Psoas muscle (tissue), 8 donors: ENCODE measurements around the gene KCNAB1. TPM values are rescaled to one million over a fixed set of nuclear protein-coding genes. Genes with fewer than 3 reads are reported as not detected.

Source experiments
- ATAC-seq, 4 donors: fragments of 200-7000 bp; cut with Tn5 transposase; one replicate each; pipeline ENCODE4 v1.9.1; 2020; ENCODE audit warnings: moderate library complexity in 3 of 4, mild to moderate bottlenecking in 2 of 4
- DNase-seq, 2 donors: peaks; one replicate each; pipeline ENCODE4 v3.0.0-alpha.2; 2020
- H3K27ac ChIP-seq: fragments of 200-600 bp; one replicate; pipeline ENCODE4 v1.8.0; 2022
- H3K27me3 ChIP-seq, 3 donors: fragments of 200-600 bp in 1 of 3; one replicate each; pipeline versions ENCODE4 v1.6.1 to v1.8.0; 2013 to 2022; ENCODE audit warnings: low read length in 2 of 3, mild to moderate bottlenecking in 2 of 3, moderate library complexity in 1 of 3; ENCODE audit not compliant: insufficient read depth in 3 of 3
- H3K36me3 ChIP-seq, 2 donors: fragments of 200-600 bp in 1 of 2; one replicate each; pipeline versions ENCODE4 v1.6.1 to v1.8.0; 2013 to 2022; ENCODE audit warnings: low read depth in 1 of 2, mild to moderate bottlenecking in 1 of 2, moderate library complexity in 1 of 2; ENCODE audit not compliant: insufficient read depth in 1 of 2
- H3K4me1 ChIP-seq: fragments of 200-600 bp; one replicate; pipeline ENCODE4 v1.8.0; 2022
- H3K4me3 ChIP-seq: fragments of 200-600 bp; one replicate; pipeline ENCODE4 v1.8.0; 2022; ENCODE audit warnings: mild to moderate bottlenecking
- H3K9me3 ChIP-seq: fragments of 200-600 bp; one replicate; pipeline ENCODE4 v1.8.0; 2022
- WGBS, 3 donors: extraction: QIAGEN DNeasy Blood & Tissue Kit; methylation state at CpG; one replicate each; pipeline versions ENCODE4 v1.1.6 to v1.1.7; 2013; 5-methylcytosine and 5-hydroxymethylcytosine counted together
- intact Hi-C, 2 donors: fragments of 100-400 bp; cut with DNase I; formaldehyde crosslinking; loops; one replicate each; pipeline versions ENCODE4 v1.11.0 to v1.14.2; 2022
- polyA plus RNA-seq, 3 donors: library from polyadenylated mRNA; stranded (reverse); fragments of 200-250 nt; gene quantifications; one replicate each; pipeline ENCODE4 v1.2.3, GENCODE V29; 2013
- total RNA-seq, 4 donors: library from RNA; stranded (reverse); fragmentation: NEBNext Ultra II Directional in 2 of 4; extraction: Animal tissue kit (Norgen Biotek cat#: 25700) in 2 of 4; gene quantifications; one replicate each; pipeline versions ENCODE4 v1.2.1 to v1.2.4, GENCODE V29; 2021 to 2023
- TF ChIP-seq, protein P1 (sequence below): fragments of 200-600 bp; IDR thresholded peaks from one replicate; pipeline ENCODE4 v1.8.0; 2022; ENCODE audit warnings: antibody characterized with exemption
- donor health status: healthy with polysubstance abuse.
- donor health status: DM: no; HTN: no; CAD: no; lungs with moderate emphysema.
- donor health status: Bipolar disorder and iron deficiency.
- donor health status: healthy.
- donor health status: DM: yes; HTN: yes; CAD: no.
- donor health status: DM: no; HTN: no; CAD: no.
- donor health status: DM: no; HTN: no; CAD: no.
- donor health status: DM: yes; HTN: yes; CAD: no.

KCNAB1 gene
- total and polyA plus RNA-seq, 7 donors: 0.66 to 3.1 (median 0.91) TPM

GRCh38 chr3:156317462-156318074 is 197.2 kb downstream of the KCNAB1 start:
- Histone ChIP-seq H3K9me3 (no peaks in the 10 kb centered on the region), H3K4me3 (no peak overlapping the region), H3K36me3 (no peaks in the 10 kb centered on the region), H3K4me1 (no peaks in the 10 kb centered on the region), H3K27ac (no peak overlapping the region), H3K27me3 (no peaks in the 10 kb centered on the region)
- DNase-seq: no peak
- no peak for ATAC-seq
- 67 to 75% (median 68%) methylated on average over 4 of the region's 4 CpGs for WGBS, 3 donors
- intact Hi-C loops: no loop called here
- TF ChIP-seq, protein P1, sequence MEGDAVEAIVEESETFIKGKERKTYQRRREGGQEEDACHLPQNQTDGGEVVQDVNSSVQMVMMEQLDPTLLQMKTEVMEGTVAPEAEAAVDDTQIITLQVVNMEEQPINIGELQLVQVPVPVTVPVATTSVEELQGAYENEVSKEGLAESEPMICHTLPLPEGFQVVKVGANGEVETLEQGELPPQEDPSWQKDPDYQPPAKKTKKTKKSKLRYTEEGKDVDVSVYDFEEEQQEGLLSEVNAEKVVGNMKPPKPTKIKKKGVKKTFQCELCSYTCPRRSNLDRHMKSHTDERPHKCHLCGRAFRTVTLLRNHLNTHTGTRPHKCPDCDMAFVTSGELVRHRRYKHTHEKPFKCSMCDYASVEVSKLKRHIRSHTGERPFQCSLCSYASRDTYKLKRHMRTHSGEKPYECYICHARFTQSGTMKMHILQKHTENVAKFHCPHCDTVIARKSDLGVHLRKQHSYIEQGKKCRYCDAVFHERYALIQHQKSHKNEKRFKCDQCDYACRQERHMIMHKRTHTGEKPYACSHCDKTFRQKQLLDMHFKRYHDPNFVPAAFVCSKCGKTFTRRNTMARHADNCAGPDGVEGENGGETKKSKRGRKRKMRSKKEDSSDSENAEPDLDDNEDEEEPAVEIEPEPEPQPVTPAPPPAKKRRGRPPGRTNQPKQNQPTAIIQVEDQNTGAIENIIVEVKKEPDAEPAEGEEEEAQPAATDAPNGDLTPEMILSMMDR: no peak

DNA sequence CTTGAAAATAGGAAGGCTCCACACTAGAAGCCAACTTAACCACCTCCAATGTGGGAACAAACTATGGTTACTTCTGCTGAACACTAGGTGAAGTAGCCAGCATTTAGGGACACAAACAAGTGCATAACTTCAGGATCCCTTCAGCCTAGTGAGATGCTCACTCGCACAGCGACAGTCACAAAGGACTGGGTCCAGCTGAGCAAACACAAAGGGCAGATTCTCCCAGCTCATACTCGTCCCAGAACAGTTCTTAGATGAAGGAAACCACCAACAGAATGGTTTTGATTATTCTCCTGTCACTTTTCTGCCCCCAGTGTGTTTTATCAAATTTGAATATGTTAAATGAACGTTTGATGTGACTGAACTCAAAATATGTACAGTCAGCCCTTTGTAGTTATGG is 201.6 kb downstream of the KCNAB1 start:
- Histone ChIP-seq H3K27ac (no peak overlapping the region), H3K36me3 (no peaks in the 10 kb centered on the region), H3K9me3 (no peaks in the 10 kb centered on the region), H3K4me1 (no peaks in the 10 kb centered on the region), H3K27me3 (no peaks in the 10 kb centered on the region), H3K4me3 (no peak overlapping the region)
- DNase-seq (no peak), ATAC-seq (no peak)
- intact Hi-C loops: no loop called here
- TF ChIP-seq, protein P1: no peak
- 71 to 77% (median 72%) methylated on average over 4 of the region's 4 CpGs for WGBS, 3 donors

DNA sequence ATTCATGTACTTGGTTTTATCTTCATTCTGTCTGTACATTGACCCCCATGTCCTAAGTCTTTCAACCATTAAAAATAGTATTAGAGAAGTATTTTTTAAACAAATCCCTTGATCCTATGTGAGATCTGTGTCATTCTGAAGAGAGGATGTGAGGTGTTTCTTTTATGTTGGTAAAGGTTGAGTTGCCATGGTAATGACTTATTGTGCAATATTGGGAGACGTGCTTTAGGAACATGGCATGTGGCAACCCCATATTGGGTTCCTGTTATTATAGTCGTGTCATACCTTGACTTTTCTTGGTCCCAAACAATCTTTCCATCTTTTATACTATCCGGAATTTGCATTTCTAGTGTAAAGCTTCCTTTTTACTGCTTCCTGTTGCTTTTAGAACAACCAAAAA is 203.1 kb downstream of the KCNAB1 start:
- ATAC-seq: no peak
- Histone ChIP-seq H3K4me3 (no peak overlapping the region), H3K27ac (no peak overlapping the region), H3K36me3 (no peaks in the 10 kb centered on the region), H3K9me3 (no peaks in the 10 kb centered on the region), H3K4me1 (no peaks in the 10 kb centered on the region), H3K27me3 (no peaks in the 10 kb centered on the region)
- intact Hi-C loops: no loop called here
- 71 to 74% (median 72%) methylated on average over 3 of the region's 3 CpGs for WGBS, 3 donors
- TF ChIP-seq, protein P1: no peak
- no peak for DNase-seq

- TF ChIP-seq, protein P1: no peak
- Histone ChIP-seq H3K4me1 (no peaks in the 10 kb centered on the region), H3K9me3 (no peaks in the 10 kb centered on the region), H3K36me3 (no peaks in the 10 kb centered on the region), H3K27me3 (no peaks in the 10 kb centered on the region), H3K4me3 (no peak overlapping the region), H3K27ac (no peak overlapping the region)
- WGBS, 3 donors: 78 to 83% (median 79%) methylated on average over 2 of the region's 2 CpGs
- no peak for ATAC-seq
- intact Hi-C loops: no loop called here
- DNase-seq: no peak
Observed at GRCh38 chr3:156330415-156330814, 210.0 kb downstream of the KCNAB1 start.

- Histone ChIP-seq H3K4me3 (no peak overlapping the region), H3K27me3 (peaks cover 0 to 3% (median 0%) of the 10 kb centered on the region in 3 donors), H3K27ac (no peak overlapping the region), H3K36me3 (no peaks in the 10 kb centered on the region), H3K9me3 (no peaks in the 10 kb centered on the region), H3K4me1 (no peaks in the 10 kb centered on the region)
- 29 to 34% (median 30%) methylated on average over 3 of the region's 3 CpGs for WGBS, 3 donors
- DNase-seq: no peak
- ATAC-seq: no peak
- intact Hi-C loops: no loop called here
- TF ChIP-seq, protein P1: no peak
Observed at GRCh38 chr3:156332304-156332703, 211.9 kb downstream of the KCNAB1 start.
